D721Med (cell line): ENCODE measurements around the gene ITGA8.

Source experiments
- DNase-seq: peaks from one replicate; pipeline ENCODE4 v3.0.0; 2011; ENCODE audit warnings: low spot score; ENCODE audit not compliant: insufficient read length
- FAIRE-seq: peaks from 2 replicates; lab custom pipeline; 2011; peaks lifted over from hg19 to GRCh38; lab: Jason Lieb, UNC
- TF ChIP-seq, protein P1 (sequence below): IDR thresholded peaks from 2 replicates; pipeline ENCODE4 v1.5.1; 2012; ENCODE audit warnings: mild to moderate bottlenecking, control low read depth; ENCODE audit not compliant: insufficient read depth; ENCODE audit errors: missing control alignments

Gene ITGA8

DNA sequence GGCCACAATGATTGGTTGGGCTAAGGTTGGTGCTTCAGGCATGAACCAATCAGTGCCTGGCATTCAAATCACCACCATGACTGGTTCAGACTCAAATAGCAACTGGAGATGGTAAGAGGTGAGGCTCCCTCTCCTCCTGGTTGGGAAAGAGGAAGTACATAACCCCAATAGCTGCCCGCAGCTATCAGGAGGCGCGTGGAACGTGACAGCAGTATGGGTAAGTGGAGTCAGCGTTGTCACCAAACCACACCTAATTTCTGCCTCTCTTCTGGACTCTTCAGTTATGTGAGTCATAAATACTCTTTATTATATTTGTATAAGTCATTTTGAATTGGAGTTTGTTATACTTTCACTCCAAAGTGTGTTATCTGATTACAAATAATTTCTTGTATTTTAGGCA lies 17.9 kb upstream of the ITGA8 start:
- DNase-seq: no peak
- TF ChIP-seq, protein P1, sequence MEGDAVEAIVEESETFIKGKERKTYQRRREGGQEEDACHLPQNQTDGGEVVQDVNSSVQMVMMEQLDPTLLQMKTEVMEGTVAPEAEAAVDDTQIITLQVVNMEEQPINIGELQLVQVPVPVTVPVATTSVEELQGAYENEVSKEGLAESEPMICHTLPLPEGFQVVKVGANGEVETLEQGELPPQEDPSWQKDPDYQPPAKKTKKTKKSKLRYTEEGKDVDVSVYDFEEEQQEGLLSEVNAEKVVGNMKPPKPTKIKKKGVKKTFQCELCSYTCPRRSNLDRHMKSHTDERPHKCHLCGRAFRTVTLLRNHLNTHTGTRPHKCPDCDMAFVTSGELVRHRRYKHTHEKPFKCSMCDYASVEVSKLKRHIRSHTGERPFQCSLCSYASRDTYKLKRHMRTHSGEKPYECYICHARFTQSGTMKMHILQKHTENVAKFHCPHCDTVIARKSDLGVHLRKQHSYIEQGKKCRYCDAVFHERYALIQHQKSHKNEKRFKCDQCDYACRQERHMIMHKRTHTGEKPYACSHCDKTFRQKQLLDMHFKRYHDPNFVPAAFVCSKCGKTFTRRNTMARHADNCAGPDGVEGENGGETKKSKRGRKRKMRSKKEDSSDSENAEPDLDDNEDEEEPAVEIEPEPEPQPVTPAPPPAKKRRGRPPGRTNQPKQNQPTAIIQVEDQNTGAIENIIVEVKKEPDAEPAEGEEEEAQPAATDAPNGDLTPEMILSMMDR: no peak
- no peak for FAIRE-seq

DNA sequence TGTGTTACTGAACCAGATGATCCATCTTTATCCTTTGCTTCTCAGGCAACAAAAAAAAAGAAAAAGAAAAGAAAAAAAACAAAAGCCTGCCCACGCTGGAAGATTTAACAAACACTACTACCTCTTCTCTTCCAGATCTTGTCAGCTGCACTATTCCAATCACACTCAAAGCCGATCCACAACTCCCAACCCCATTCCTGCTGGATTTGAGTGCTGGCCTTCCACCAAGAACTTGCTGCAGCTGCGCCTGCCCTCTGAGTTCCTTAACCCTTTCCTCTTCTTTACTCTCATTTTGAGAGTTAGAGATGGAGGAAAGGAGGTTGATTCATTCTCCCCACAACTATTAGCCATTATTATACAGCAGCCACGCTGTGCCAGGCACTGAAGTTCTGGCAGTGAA lies 16.0 kb upstream of the ITGA8 start:
- FAIRE-seq: no peak
- TF ChIP-seq, protein P1: no peak

GRCh38 chr10:15730341-15730740 lies 10.6 kb upstream of the ITGA8 start:
- no peak for FAIRE-seq
- TF ChIP-seq, protein P1: no peak

More for the DNA sequence above, 16.0 kb upstream of the ITGA8 start:
- DNase-seq: no peak

DNA sequence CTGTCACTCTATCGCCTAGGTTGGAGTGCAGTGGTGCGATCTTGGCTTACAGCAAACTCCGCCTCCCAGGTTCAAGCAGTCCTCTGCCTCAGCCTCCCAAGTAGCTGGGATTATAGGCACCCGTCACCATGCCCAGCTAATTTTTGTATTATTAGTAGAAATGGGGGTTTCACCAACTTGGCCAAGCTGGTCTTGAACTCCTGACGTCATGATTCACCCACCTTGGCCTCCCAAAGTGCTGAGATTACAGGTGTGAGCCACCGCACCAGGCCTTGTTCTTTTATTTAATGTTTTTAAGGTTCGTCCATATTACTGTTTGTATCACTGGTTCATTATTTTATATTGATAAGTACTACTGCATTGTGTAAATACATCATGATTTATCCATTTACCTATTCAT lies 10.2 kb upstream of the ITGA8 start:
- TF ChIP-seq, protein P1: no peak
- DNase-seq (no peak), FAIRE-seq (no peak)

More at GRCh38 chr10:15730341-15730740, 10.6 kb upstream of the ITGA8 start:
- no peak for DNase-seq

DNA sequence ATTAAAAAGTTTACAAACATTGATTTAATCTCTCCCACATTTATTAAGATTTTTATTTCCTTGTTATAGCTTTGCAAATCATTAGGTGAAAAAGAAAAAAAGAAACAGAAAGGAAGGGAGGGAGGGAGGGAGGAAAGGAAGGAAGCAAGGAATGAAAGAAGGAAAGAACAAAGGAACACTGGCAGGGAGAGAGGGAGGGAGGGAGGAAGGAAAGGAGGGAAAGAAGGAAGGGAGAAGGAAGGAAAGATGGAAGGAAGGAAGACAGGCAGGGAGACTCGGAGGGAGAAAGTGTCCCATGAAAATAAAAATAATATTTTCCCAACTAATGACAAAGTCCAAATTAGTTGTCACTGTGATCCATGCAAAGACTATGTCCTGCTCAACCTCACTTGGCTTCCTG lies 6.3 kb upstream of the ITGA8 start:
- DNase-seq (no peak), FAIRE-seq (no peak)
- TF ChIP-seq, protein P1: no peak

GRCh38 chr10:15725603-15726002 lies 5.9 kb upstream of the ITGA8 start:
- FAIRE-seq (no peak), DNase-seq (no peak)
- TF ChIP-seq, protein P1: peak; percentile 80

DNA sequence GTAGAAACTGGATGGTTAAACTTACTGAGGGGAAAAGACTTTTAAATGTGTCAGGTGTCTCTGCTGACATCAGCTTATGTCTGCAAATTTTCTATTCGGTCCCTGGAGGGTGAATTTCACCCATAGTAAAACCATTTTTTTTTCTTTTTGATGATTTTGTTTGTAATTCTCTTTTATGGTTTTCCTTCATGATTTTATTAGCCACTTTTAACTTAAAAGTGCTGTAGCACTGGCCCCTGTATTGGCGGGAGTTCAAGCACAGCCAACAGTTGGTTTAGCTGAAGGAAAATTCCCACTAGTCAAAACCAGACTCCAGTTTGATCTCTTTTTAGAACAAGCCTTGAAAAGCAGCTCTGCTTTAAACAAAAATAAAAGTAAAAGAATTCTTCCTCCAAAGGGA lies 5.0 kb upstream of the ITGA8 start:
- DNase-seq (no peak), FAIRE-seq (no peak)
- TF ChIP-seq, protein P1: no peak
